Activated CD8-positive, alpha-beta memory T cell treated with anti-CD3 and anti-CD28 coated beads, Interleukin-2, amount 50 U/mL, for 4 hours (primary cell): ENCODE measurements around the gene ATL2.
"Not testable (repeated sequence)": the region's sequence is repeated elsewhere in the genome, so short reads cannot be mapped to it uniquely, and the experiment has no call there.

Experiments
- DNase-seq: peaks from one replicate; pipeline ENCODE4 v3.0.0-alpha.2; 2020

Gene ATL2

GRCh38 chr2:38387887-38388286, 10.8 kb upstream of the ATL2 start:
- no peak for DNase-seq

- no peak for DNase-seq
Observed at GRCh38 chr2:38386821-38387220, 9.7 kb upstream of the ATL2 start.

GRCh38 chr2:38386377-38386776, 9.3 kb upstream of the ATL2 start:
- no peak for DNase-seq

GRCh38 chr2:38384338-38384737, 7.3 kb upstream of the ATL2 start:
- no peak for DNase-seq

- not testable (repeated sequence) for DNase-seq
Observed at GRCh38 chr2:38383741-38384140, 6.7 kb upstream of the ATL2 start.

- DNase-seq, result no peak
Observed at GRCh38 chr2:38381381-38382143, 4.5 kb upstream of the ATL2 start.

GRCh38 chr2:38380397-38381130, 3.5 kb upstream of the ATL2 start:
- no peak for DNase-seq

- DNase-seq, result peak; percentile 58
Observed at GRCh38 chr2:38376346-38377049, 575 bp downstream of the ATL2 start.

GRCh38 chr2:38375696-38376345, 1.3 kb downstream of the ATL2 start:
- DNase-seq, result peak; percentile 39

GRCh38 chr2:38374984-38375383, 2.1 kb downstream of the ATL2 start:
- DNase-seq, result no peak

- no peak for DNase-seq
Observed at GRCh38 chr2:38371235-38371634, 5.8 kb downstream of the ATL2 start.

- no peak for DNase-seq
Observed at GRCh38 chr2:38370664-38371063, 6.4 kb downstream of the ATL2 start.

- no peak for DNase-seq
Observed at GRCh38 chr2:38362232-38362631, 14.8 kb downstream of the ATL2 start.

- DNase-seq, result no peak
Observed at GRCh38 chr2:38360177-38360576, 16.9 kb downstream of the ATL2 start.

GRCh38 chr2:38353402-38353801, 23.7 kb downstream of the ATL2 start:
- no peak for DNase-seq

- DNase-seq, result no peak
Observed at GRCh38 chr2:38352336-38352735, 24.7 kb downstream of the ATL2 start.

GRCh38 chr2:38345323-38346038, 31.6 kb downstream of the ATL2 start:
- no peak for DNase-seq

GRCh38 chr2:38344813-38345212, 32.3 kb downstream of the ATL2 start:
- DNase-seq, result no peak

GRCh38 chr2:38343212-38343611, 33.9 kb downstream of the ATL2 start:
- DNase-seq, result no peak

- no peak for DNase-seq
Observed at GRCh38 chr2:38336621-38337020, 40.5 kb downstream of the ATL2 start.

- DNase-seq, result no peak
Observed at GRCh38 chr2:38330754-38331153, 46.3 kb downstream of the ATL2 start.

GRCh38 chr2:38327580-38327979, 49.5 kb downstream of the ATL2 start:
- no peak for DNase-seq

- DNase-seq, result no peak
Observed at GRCh38 chr2:38323623-38324022, 53.5 kb downstream of the ATL2 start.
